Liver (tissue), 9 donors: Measurements from ENCODE around the gene CDKN3. TPM values are rescaled to one million over a fixed set of nuclear protein-coding genes. Genes with fewer than 3 reads are reported as not detected.

ENCODE experiments used
- DNase-seq: peaks from one replicate; pipeline ENCODE4 v3.0.0-alpha.2; 2017; ENCODE audit warnings: low spot score
- H3K27ac ChIP-seq, 2 donors: one replicate each; pipeline ENCODE4 v1.7.0; 2013; ENCODE audit warnings: inconsistent platforms in 2 of 2, low read length in 2 of 2, control low read depth in 1 of 2, low read depth in 1 of 2, mild to moderate bottlenecking in 1 of 2
- H3K27me3 ChIP-seq, 4 donors: one replicate each; pipeline versions ENCODE4 v1.6.1 to v1.7.0; 2013; ENCODE audit warnings: low read length in 3 of 4, inconsistent platforms in 1 of 4, mild to moderate bottlenecking in 1 of 4, moderate library complexity in 1 of 4; ENCODE audit not compliant: control insufficient read depth in 4 of 4, insufficient read depth in 4 of 4
- H3K36me3 ChIP-seq, 4 donors: one replicate each; pipeline versions ENCODE4 v1.6.1 to v1.7.0; 2013; ENCODE audit warnings: low read length in 3 of 4, mild to moderate bottlenecking in 3 of 4, low read depth in 1 of 4, moderate library complexity in 1 of 4; ENCODE audit not compliant: control insufficient read depth in 4 of 4, insufficient read depth in 3 of 4
- H3K4me1 ChIP-seq, 4 donors: one replicate each; pipeline versions ENCODE4 v1.6.1 to v1.7.0; 2013; ENCODE audit warnings: low read length in 3 of 4, mild to moderate bottlenecking in 3 of 4, moderate library complexity in 1 of 4; ENCODE audit not compliant: control insufficient read depth in 4 of 4, insufficient read depth in 4 of 4
- H3K4me3 ChIP-seq, 3 donors: one replicate each; pipeline versions ENCODE4 v1.6.1 to v1.7.0; 2013; ENCODE audit warnings: low read length in 3 of 3, control low read depth in 1 of 3, low read depth in 1 of 3, mild to moderate bottlenecking in 1 of 3
- H3K9ac ChIP-seq, 2 donors: one replicate each; pipeline ENCODE4 v1.7.0; 2013; ENCODE audit warnings: low read length in 2 of 2, mild to moderate bottlenecking in 2 of 2, moderate library complexity in 2 of 2, control low read depth in 1 of 2, low read depth in 1 of 2
- H3K9me3 ChIP-seq, 4 donors: one replicate each; pipeline versions ENCODE4 v1.6.1 to v1.7.0; 2013; ENCODE audit warnings: low read length in 3 of 4; ENCODE audit not compliant: control insufficient read depth in 4 of 4
- ATF3 ChIP-seq: IDR thresholded peaks from 2 replicates; pipeline ENCODE4 v1.6.1; 2016; ENCODE audit warnings: antibody characterized with exemption
- CTCF ChIP-seq: fragments of 150-350 bp; IDR thresholded peaks from 2 replicates; pipeline ENCODE4 v1.5.1; 2017; ENCODE audit warnings: improper control_type of control experiment, low read depth, low read length; ENCODE audit not compliant: missing input control
- FOXA1 ChIP-seq: IDR thresholded peaks from 2 replicates; pipeline ENCODE4 v1.6.1; 2016; ENCODE audit warnings: antibody characterized with exemption
- GABPA ChIP-seq, 2 donors: IDR thresholded peaks in 1 of 2; conservative IDR thresholded peaks in 1 of 2; 2 replicates each; pipeline ENCODE4 v1.6.1; 2016; ENCODE audit warnings: antibody characterized with exemption in 2 of 2, mild to moderate bottlenecking in 1 of 2, moderate library complexity in 1 of 2
- HNF4A ChIP-seq, 2 donors: conservative IDR thresholded peaks; 2 replicates each; pipeline ENCODE4 v1.6.1; 2016; ENCODE audit warnings: antibody characterized with exemption in 2 of 2, mild to moderate bottlenecking in 2 of 2
- HNF4G ChIP-seq: IDR thresholded peaks from 2 replicates; pipeline ENCODE4 v1.6.1; 2016; ENCODE audit warnings: antibody characterized with exemption
- JUND ChIP-seq, 2 donors: IDR thresholded peaks; 2 replicates each; pipeline ENCODE4 v1.6.1; 2016; ENCODE audit warnings: antibody characterized with exemption in 2 of 2
- MAX ChIP-seq: IDR thresholded peaks from 2 replicates; pipeline ENCODE4 v1.6.1; 2016; ENCODE audit warnings: antibody characterized with exemption
- NR2F2 ChIP-seq: IDR thresholded peaks from 2 replicates; pipeline ENCODE4 v1.6.1; 2016; ENCODE audit warnings: antibody characterized with exemption
- RAD21 ChIP-seq, 2 donors: IDR thresholded peaks; 2 replicates each; pipeline ENCODE4 v1.6.1; 2016; ENCODE audit warnings: antibody characterized with exemption in 2 of 2, mild to moderate bottlenecking in 2 of 2
- RXRA ChIP-seq, 2 donors: IDR thresholded peaks; 2 replicates each; pipeline ENCODE4 v1.6.1; 2017 to 2018; ENCODE audit warnings: antibody characterized with exemption in 2 of 2, mild to moderate bottlenecking in 1 of 2
- SP1 ChIP-seq: IDR thresholded peaks from 2 replicates; pipeline ENCODE4 v1.6.1; 2018; ENCODE audit warnings: antibody characterized with exemption, mild to moderate bottlenecking
- TAF1 ChIP-seq: conservative IDR thresholded peaks from 2 replicates; pipeline ENCODE4 v1.6.1; 2016; ENCODE audit warnings: antibody characterized with exemption, mild to moderate bottlenecking
- ZBTB33 ChIP-seq: IDR thresholded peaks from 2 replicates; pipeline ENCODE4 v1.6.1; 2016; ENCODE audit warnings: antibody characterized with exemption
- WGBS: extraction: QIAGEN DNeasy Blood & Tissue Kit; methylation state at CpG from one replicate; pipeline ENCODE4 v1.1.7; 2013; 5-methylcytosine and 5-hydroxymethylcytosine counted together
- polyA plus RNA-seq, 2 donors: library from polyadenylated mRNA; stranded (reverse) in 1 of 2; unstranded in 1 of 2; fragments of 200-250 nt in 1 of 2; fragments of >200 nt in 1 of 2; fragmentation: Nextera tagmentation in 1 of 2; extraction: Ambion mirVana in 1 of 2; gene quantifications; one replicate each; pipeline versions ENCODE4 v1.2.1 to v1.2.3, GENCODE V29; 2013 to 2015
- total RNA-seq, 2 donors: library from RNA; depleted of rRNA; stranded (reverse); fragments of >200 nt; gene quantifications; one replicate each; pipeline ENCODE4 v1.2.3, GENCODE V29; 2014
- donor health status: healthy.
- donor health status: healthy.
- donor health status: healthy.
- donor health status: healthy.
- donor health status: healthy.

Gene CDKN3
- total and polyA plus RNA-seq, 4 donors = 0.50 to 33.9 (median 2.8) TPM

- 91% methylated on average over 2 of the region's 2 CpGs for WGBS
- peaks cover 0 to 3% (median 0%) of the 10 kb centered on the region in 4 donors for H3K27me3 ChIP-seq
Measured at GRCh38 chr14:54355698-54356097, 41.1 kb upstream of the CDKN3 start.

GRCh38 chr14:54356172-54356571 is 40.6 kb upstream of the CDKN3 start:
- Histone ChIP-seq H3K9me3 (peaks cover 0 to 2% (median 0%) of the 10 kb centered on the region in 4 donors), H3K36me3 (no peaks in the 10 kb centered on the region), H3K4me1 (peaks cover 0 to 3% (median 0%) of the 10 kb centered on the region in 4 donors), H3K9ac (no peak overlapping the region), H3K4me3 (no peak overlapping the region), H3K27ac (no peak overlapping the region), H3K27me3 (peaks cover 0 to 3% (median 0%) of the 10 kb centered on the region in 4 donors)
- 83% methylated on average over 3 of the region's 3 CpGs for WGBS
- no peak for DNase-seq
- TF ChIP-seq SP1 = no peak

More at GRCh38 chr14:54355698-54356097, 41.1 kb upstream of the CDKN3 start:
- H3K36me3 ChIP-seq = no peaks in the 10 kb centered on the region
- peaks cover 0 to 2% (median 0%) of the 10 kb centered on the region in 4 donors for H3K9me3 ChIP-seq
- no peak for TF ChIP-seq TAF1
- no peak for TF ChIP-seq RXRA (IDR thresholded peaks at IDR 0.05)
- TF ChIP-seq CTCF = no peak
- TF ChIP-seq MAX = no peak
- TF ChIP-seq SP1 = no peak
- TF ChIP-seq JUND (IDR thresholded peaks at IDR 0.05) = no peak
- TF ChIP-seq RAD21 (IDR thresholded peaks at IDR 0.05) = no peak
- TF ChIP-seq GABPA (IDR thresholded peaks at IDR 0.05 in 1 of 2, conservative IDR thresholded peaks at IDR 0.05 in 1 of 2) = no peak
- TF ChIP-seq HNF4A (conservative IDR thresholded peaks at IDR 0.05) = no peak
- TF ChIP-seq ZBTB33 = no peak
- no peak for TF ChIP-seq ATF3
- TF ChIP-seq HNF4G = no peak
- H3K27ac ChIP-seq = no peak overlapping the region
- H3K4me3 ChIP-seq = no peak overlapping the region
- peaks cover 0 to 3% (median 0%) of the 10 kb centered on the region in 4 donors for H3K4me1 ChIP-seq
- no peak overlapping the region for H3K9ac ChIP-seq
- no peak for DNase-seq

- H3K4me1 ChIP-seq = peaks cover 0 to 8% (median 2%) of the 10 kb centered on the region in 4 donors
- peaks cover 0 to 3% (median 0%) of the 10 kb centered on the region in 4 donors for H3K27me3 ChIP-seq
- H3K4me3 ChIP-seq = no peak overlapping the region
- no peaks in the 10 kb centered on the region for H3K9me3 ChIP-seq
- H3K9ac ChIP-seq = no peak overlapping the region
- TF ChIP-seq FOXA1 = no peak
- TF ChIP-seq HNF4A (conservative IDR thresholded peaks at IDR 0.05) = peak in 1 of 2 donors; percentile 22
- no peak for TF ChIP-seq NR2F2
- TF ChIP-seq JUND (IDR thresholded peaks at IDR 0.05) = no peak
- no peak for DNase-seq
- WGBS = 89% methylated on average over 1 of the region's 1 CpG
- H3K36me3 ChIP-seq = no peaks in the 10 kb centered on the region
- no peak overlapping the region for H3K27ac ChIP-seq
Measured at GRCh38 chr14:54360667-54361066, 36.1 kb upstream of the CDKN3 start.
